ENCODE measurements around the gene WAC.
A peak's percentile ranks its signal among the peaks of the same experiment; 100 is the strongest.

The WAC gene

GRCh38 chr10:28666751-28667467, 134.0 kb downstream of the WAC start:
- peaks cover 6 to 19% (median 11%) of the 10 kb centered on the region in 10 experiments; a peak in 15 of 20 replicates for H3K4me1 ChIP-seq
- H3K4me3 ChIP-seq: no peak overlapping the region
- peaks cover 6 to 39% (median 28%) of the 10 kb centered on the region in 11 experiments; a peak in 19 of 22 replicates for H3K27me3 ChIP-seq
- no peak overlapping the region for H3K4me2 ChIP-seq
- H4K20me1 ChIP-seq: no peaks in the 10 kb centered on the region
- H3K9ac ChIP-seq: no peak overlapping the region
- H3K36me3 ChIP-seq: no peaks in the 10 kb centered on the region
- H3K9me3 ChIP-seq (replicated peaks in 1 of 11): no peaks in the 10 kb centered on the region
- H3K27ac ChIP-seq: no peak overlapping the region
- no peak for TF ChIP-seq Cebpa-rat (IDR thresholded peaks at IDR 0.05)

- Histone ChIP-seq H3K4me3 (peak overlapping the region; percentile 57 to 71 (median 65)), H3K9ac (peak overlapping the region; percentile 31 to 77 (median 56); a peak in 21 of 22 replicates), H3K36me3 (no peaks in the 10 kb centered on the region), H4K20me1 (no peaks in the 10 kb centered on the region), H3K27me3 (peaks cover 6 to 39% (median 28%) of the 10 kb centered on the region in 11 experiments; a peak in 19 of 22 replicates), H3K27ac (peak overlapping the region in 3 of 11 experiments; percentile 5 to 39 (median 19); a peak in 3 of 22 replicates), H3K4me1 (peaks cover 6 to 17% (median 11%) of the 10 kb centered on the region in 10 experiments; a peak in 15 of 20 replicates), H3K9me3 (replicated peaks in 1 of 11) (no peaks in the 10 kb centered on the region), H3K4me2 (peak overlapping the region; percentile 79 to 97 (median 93))
- TF ChIP-seq Cebpa-rat (IDR thresholded peaks at IDR 0.05): no peak
Measured at GRCh38 chr10:28668363-28669226, 135.7 kb downstream of the WAC start.

- Histone ChIP-seq H3K4me2 (peak overlapping the region; percentile 79 to 97 (median 93)), H3K4me3 (peak overlapping the region; percentile 57 to 71 (median 65)), H3K27me3 (peaks cover 6 to 39% (median 28%) of the 10 kb centered on the region in 11 experiments; a peak in 19 of 22 replicates), H3K9me3 (replicated peaks in 1 of 11) (no peaks in the 10 kb centered on the region), H4K20me1 (no peaks in the 10 kb centered on the region), H3K4me1 (peaks cover 6 to 16% (median 11%) of the 10 kb centered on the region in 10 experiments; a peak in 15 of 20 replicates), H3K36me3 (no peaks in the 10 kb centered on the region), H3K27ac (peak overlapping the region in 1 of 11 experiments; percentile 19; a peak in 1 of 22 replicates), H3K9ac (peak overlapping the region in 9 of 11 experiments; percentile 38 to 77 (median 68); a peak in 17 of 22 replicates)
- TF ChIP-seq Cebpa-rat (IDR thresholded peaks at IDR 0.05): no peak
Measured at GRCh38 chr10:28669227-28670173, 136.6 kb downstream of the WAC start.
